Aorta (tissue), 5 donors: ENCODE results near the gene GARRE1. TPM values are rescaled to one million over a fixed set of nuclear protein-coding genes. Genes with fewer than 3 reads are reported as not detected.
"Not testable (repeated sequence)": the region's sequence is repeated elsewhere in the genome, so short reads cannot be mapped to it uniquely, and the experiment has no call there.

Experiments used
- ATAC-seq: fragments of 200-7000 bp; cut with Tn5 transposase; one replicate; pipeline ENCODE4 v1.9.1; 2022; ENCODE audit warnings: moderate library complexity; ENCODE audit not compliant: low FRiP score
- DNase-seq, 2 donors: peaks; one replicate each; pipeline ENCODE4 v3.0.0-alpha.2; 2020
- H3K27ac ChIP-seq, 2 donors: one replicate each; pipeline ENCODE4 v1.5.1; 2013; ENCODE audit warnings: low read length in 2 of 2, mild to moderate bottlenecking in 2 of 2, moderate library complexity in 2 of 2, control low read depth in 1 of 2, inconsistent platforms in 1 of 2, low read depth in 1 of 2
- H3K27me3 ChIP-seq, 2 donors: one replicate each; pipeline ENCODE4 v1.6.1; 2013; ENCODE audit warnings: control low read depth in 1 of 2, low read length in 1 of 2, mild to moderate bottlenecking in 1 of 2, moderate library complexity in 1 of 2; ENCODE audit not compliant: insufficient read depth in 2 of 2, control insufficient read depth in 1 of 2
- H3K36me3 ChIP-seq, 2 donors: one replicate each; pipeline ENCODE4 v1.6.1; 2013; ENCODE audit warnings: control low read depth in 1 of 2, low read length in 1 of 2, mild to moderate bottlenecking in 1 of 2; ENCODE audit not compliant: insufficient read depth in 2 of 2, control insufficient read depth in 1 of 2
- H3K4me1 ChIP-seq, 2 donors: one replicate each; pipeline ENCODE4 v1.6.1; 2013; ENCODE audit warnings: low read length in 2 of 2, control low read depth in 1 of 2, mild to moderate bottlenecking in 1 of 2, moderate library complexity in 1 of 2; ENCODE audit not compliant: insufficient read depth in 2 of 2, control insufficient read depth in 1 of 2
- H3K4me3 ChIP-seq, 2 donors: one replicate each; pipeline ENCODE4 v1.5.1; 2013; ENCODE audit warnings: low read length in 2 of 2, control low read depth in 1 of 2, mild to moderate bottlenecking in 1 of 2
- H3K9me3 ChIP-seq: one replicate; pipeline ENCODE4 v1.6.1; 2013; ENCODE audit warnings: mild to moderate bottlenecking, low read length; ENCODE audit not compliant: control insufficient read depth
- WGBS, 2 donors: extraction: QIAGEN DNeasy Blood & Tissue Kit; methylation state at CpG; one replicate each; pipeline ENCODE4 v1.1.7; 2013; 5-methylcytosine and 5-hydroxymethylcytosine counted together
- intact Hi-C, 2 donors: fragments of 100-400 bp; cut with DNase I; formaldehyde crosslinking; loops; one replicate each; pipeline versions ENCODE4 v1.14.2 to v1.15.0; 2022
- long read RNA-seq, 2 donors: library from polyadenylated mRNA; unstranded; transcript quantifications; one replicate each; pipeline ENCODE4 v2.0.0, GENCODE V29; 2020 to 2021
- polyA plus RNA-seq, 2 donors: library from polyadenylated mRNA; stranded (reverse); fragments of 200-250 nt; gene quantifications; one replicate each; pipeline ENCODE4 v1.2.3, GENCODE V29; 2013
- total RNA-seq, 2 donors: library from RNA; stranded (reverse); fragmentation: NEBNext Ultra II Directional; extraction: Animal tissue kit (Norgen Biotek cat#: 25700); gene quantifications; one replicate each; pipeline ENCODE4 v1.2.1, GENCODE V29; 2021
- donor health status: healthy with polysubstance abuse.
- donor health status: Bipolar disorder and iron deficiency.
- donor health status: DM: no; HTN: no; CAD: no.
- donor health status: DM: no; HTN: no; CAD: no.
- donor health status: DM: yes; HTN: yes; CAD: no.

Gene GARRE1
- total RNA-seq (10 to 100 TPM; 49.0 to 73.2 TPM), polyA plus RNA-seq (10 to 100 TPM in 1 of 2 donors, 1 to 10 TPM in 1; 3.0 to 11.3 TPM)
- long read RNA-seq, donor 1, partial matches to known transcripts = 14 of 34 reads
- long read RNA-seq, donor 1, other reads (novel, unspliced or antisense) = 20 of 34 reads
- long read RNA-seq, donor 2, partial matches to known transcripts = 25 of 43 reads
- long read RNA-seq, donor 2, other reads (novel, unspliced or antisense) = 11 of 43 reads

GRCh38 chr19:34254046-34254697 is at the start of gene GARRE1:
Gene GARRE1 (plus strand): TSS chr19:34254554. CDS start chr19:34300474, 45,920 bp downstream.
- peak; percentile 92 for ATAC-seq
- H3K4me1 ChIP-seq = peaks cover 0 to 2% of the 10 kb centered on the region in 2 donors
- DNase-seq = peak; percentile 92 to 96
- no peaks in the 10 kb centered on the region for H3K27me3 ChIP-seq
- peak within 1 kb of the TSS; percentile 20 to 87 for H3K27ac ChIP-seq
- 0 to 1% methylated on average over 47 to 56 of the region's 56 CpGs for WGBS, 2 donors
- peak within 1 kb of the TSS; percentile 92 to 100 for H3K4me3 ChIP-seq
- intact Hi-C loops = no loop called here
- no peaks in the 10 kb centered on the region for H3K9me3 ChIP-seq
- H3K36me3 ChIP-seq = no peaks in the 10 kb centered on the region

- intact Hi-C loops, H3K4me3 ChIP-seq, ATAC-seq, H3K9me3 ChIP-seq, H3K4me1 ChIP-seq, H3K36me3 ChIP-seq, DNase-seq, H3K27me3 ChIP-seq, H3K27ac ChIP-seq: not testable (repeated sequence)
- 94 to 95% methylated on average over 7 of the region's 7 CpGs for WGBS, 2 donors
Measured at GRCh38 chr19:34205324-34205723, 49.0 kb upstream of the GARRE1 start.

- ATAC-seq (no peak), DNase-seq (no peak)
- H3K27me3 ChIP-seq = no peaks in the 10 kb centered on the region
- WGBS, 2 donors = 95 to 98% methylated on average over 1 of the region's 1 CpG
- intact Hi-C loops = no loop called here
- H3K27ac ChIP-seq = no peak overlapping the region
- H3K9me3 ChIP-seq = no peaks in the 10 kb centered on the region
- peaks cover 0 to 2% of the 10 kb centered on the region in 2 donors for H3K36me3 ChIP-seq
- no peaks in the 10 kb centered on the region for H3K4me1 ChIP-seq
- no peak overlapping the region for H3K4me3 ChIP-seq
Measured at GRCh38 chr19:34208291-34208884, 46.0 kb upstream of the GARRE1 start.

- H3K9me3 ChIP-seq = no peaks in the 10 kb centered on the region
- H3K36me3 ChIP-seq = peaks cover 0 to 3% of the 10 kb centered on the region in 2 donors
- no peak for DNase-seq
- H3K4me3 ChIP-seq = no peak overlapping the region
- no peaks in the 10 kb centered on the region for H3K27me3 ChIP-seq
- 66 to 74% methylated on average over 4 of the region's 4 CpGs for WGBS, 2 donors
- no peak overlapping the region for H3K27ac ChIP-seq
- ATAC-seq = no peak
- intact Hi-C loops = no loop called here
- H3K4me1 ChIP-seq = no peaks in the 10 kb centered on the region
Measured at GRCh38 chr19:34209726-34210125, 44.6 kb upstream of the GARRE1 start.

- no peak for DNase-seq
- WGBS, 2 donors = 74 to 81% methylated on average over 2 of the region's 2 CpGs
- H3K27me3 ChIP-seq = no peaks in the 10 kb centered on the region
- no peaks in the 10 kb centered on the region for H3K4me1 ChIP-seq
- no peak for ATAC-seq
- no peaks in the 10 kb centered on the region for H3K9me3 ChIP-seq
- intact Hi-C loops = no loop called here
- H3K27ac ChIP-seq = no peak overlapping the region
- peaks cover 0 to 6% of the 10 kb centered on the region in 2 donors for H3K36me3 ChIP-seq
- H3K4me3 ChIP-seq = no peak overlapping the region
Measured at GRCh38 chr19:34213283-34213682, 41.1 kb upstream of the GARRE1 start.

- DNase-seq (no peak), ATAC-seq (no peak)
- intact Hi-C loops = no loop called here
- Histone ChIP-seq H3K4me3 (no peak overlapping the region), H3K27me3 (no peaks in the 10 kb centered on the region), H3K9me3 (no peaks in the 10 kb centered on the region), H3K4me1 (no peaks in the 10 kb centered on the region), H3K27ac (no peak overlapping the region), H3K36me3 (peaks cover 0 to 6% of the 10 kb centered on the region in 2 donors)
- 95 to 98% methylated on average over 4 of the region's 4 CpGs for WGBS, 2 donors
Measured at GRCh38 chr19:34214040-34214439, 40.3 kb upstream of the GARRE1 start.

GRCh38 chr19:34215006-34215665 is 39.2 kb upstream of the GARRE1 start:
- Histone ChIP-seq H3K36me3 (peaks cover 0 to 6% of the 10 kb centered on the region in 2 donors), H3K4me1 (no peaks in the 10 kb centered on the region), H3K4me3 (no peak overlapping the region), H3K9me3 (no peaks in the 10 kb centered on the region), H3K27me3 (no peaks in the 10 kb centered on the region), H3K27ac (no peak overlapping the region)
- intact Hi-C loops = no loop called here
- ATAC-seq (no peak), DNase-seq (no peak)
- 80 to 85% methylated on average over 3 of the region's 3 CpGs for WGBS, 2 donors

GRCh38 chr19:34215666-34216038 is 38.7 kb upstream of the GARRE1 start:
- WGBS, 2 donors = 95 to 96% methylated on average over 3 of the region's 3 CpGs
- no peaks in the 10 kb centered on the region for H3K9me3 ChIP-seq
- no peaks in the 10 kb centered on the region for H3K4me1 ChIP-seq
- ATAC-seq (no peak), DNase-seq (no peak)
- peaks cover 0 to 6% of the 10 kb centered on the region in 2 donors for H3K36me3 ChIP-seq
- H3K27me3 ChIP-seq = no peaks in the 10 kb centered on the region
- H3K4me3 ChIP-seq = no peak overlapping the region
- H3K27ac ChIP-seq = no peak overlapping the region
- intact Hi-C loops = no loop called here
